HEK293 (cell line): Measurements from ENCODE around the gene ZCCHC7.
"Not testable (repeated sequence)": the region's sequence is repeated elsewhere in the genome, so short reads cannot be mapped to it uniquely, and the experiment has no call there.

Experiments
- CTCF ChIP-seq: fragments of 450-650 bp; formaldehyde crosslinking; IDR thresholded peaks from 2 replicates; pipeline ENCODE4 v1.5.1; 2016; ENCODE audit warnings: missing biosample characterization, missing genetic modification characterization
- PRDM1 ChIP-seq: fragments of 450-650 bp; formaldehyde crosslinking; IDR thresholded peaks from 2 replicates; pipeline ENCODE4; 2016; ENCODE audit warnings: missing biosample characterization, missing genetic modification characterization
- ZBTB10 ChIP-seq: fragments of 450-650 bp; formaldehyde crosslinking; IDR thresholded peaks from 2 replicates; pipeline ENCODE4 v1.5.1; 2016; ENCODE audit warnings: missing biosample characterization, missing genetic modification characterization
- ZBTB7A ChIP-seq: fragments of 450-650 bp; formaldehyde crosslinking; IDR thresholded peaks from 2 replicates; pipeline ENCODE4 v1.5.1; 2016; ENCODE audit warnings: low read depth, missing biosample characterization, missing genetic modification characterization
- ZFP3 ChIP-seq: fragments of 450-650 bp; formaldehyde crosslinking; IDR thresholded peaks from 2 replicates; pipeline ENCODE4 v1.5.1; 2016; ENCODE audit warnings: low read depth, missing biosample characterization, missing genetic modification characterization
- ZNF121 ChIP-seq: fragments of 450-650 bp; formaldehyde crosslinking; IDR thresholded peaks from 2 replicates; pipeline ENCODE4 v1.5.1; 2016; ENCODE audit warnings: missing biosample characterization, missing genetic modification characterization
- ZNF501 ChIP-seq: fragments of 450-650 bp; formaldehyde crosslinking; IDR thresholded peaks from 2 replicates; pipeline ENCODE4 v1.5.1; 2016; ENCODE audit warnings: missing biosample characterization, missing genetic modification characterization
- ZNF626 ChIP-seq: fragments of 450-650 bp; sonication (Bioruptor Pico); formaldehyde crosslinking; IDR thresholded peaks from 2 replicates; pipeline ENCODE4 v1.5.1; 2018; ENCODE audit warnings: missing biosample characterization, missing genetic modification characterization, inconsistent platforms
- ZNF747 ChIP-seq: fragments of 450-650 bp; formaldehyde crosslinking; IDR thresholded peaks from 2 replicates; pipeline ENCODE4 v1.5.1; 2016; ENCODE audit warnings: missing biosample characterization, missing genetic modification characterization
- TF ChIP-seq, protein P1 (sequence below): fragments of 450-650 bp; formaldehyde crosslinking; IDR thresholded peaks from 2 replicates; pipeline ENCODE4 v1.5.1; 2016; ENCODE audit warnings: missing biosample characterization, missing genetic modification characterization
- TF ChIP-seq, protein P2 (sequence below): fragments of 450-650 bp; formaldehyde crosslinking; optimal IDR thresholded peaks from 2 replicates; pipeline ENCODE3; 2016; ENCODE audit warnings: missing biosample characterization, mild to moderate bottlenecking, missing genetic modification characterization
- TF ChIP-seq, protein P3 (sequence below): fragments of 450-650 bp; formaldehyde crosslinking; IDR thresholded peaks from 2 replicates; pipeline ENCODE4 v1.5.1; 2016; ENCODE audit warnings: missing biosample characterization, missing genetic modification characterization

DNA sequence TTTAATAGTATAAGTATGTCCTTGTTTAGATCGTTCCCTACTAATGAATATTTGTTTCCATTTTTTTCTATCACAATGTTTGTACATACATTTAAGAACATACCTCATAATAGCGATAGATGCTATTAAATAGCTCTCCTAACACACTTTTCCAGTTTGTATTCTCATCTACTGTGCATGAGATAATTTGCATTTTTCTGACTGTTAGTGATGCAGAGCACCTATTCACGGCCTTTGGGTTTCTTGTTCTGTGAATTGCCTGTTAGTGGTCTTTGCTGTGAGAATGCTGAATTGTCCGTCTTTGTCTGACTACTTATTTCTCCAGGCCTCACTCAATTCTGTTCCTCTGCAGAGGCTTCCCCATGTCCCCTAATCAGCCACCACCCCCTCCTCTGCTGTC is 5.9 kb upstream of the ZCCHC7 start:
- TF ChIP-seq CTCF (tag by site-specific recombination); ZNF121 (tag by site-specific recombination); ZNF747 (tag by site-specific recombination); PRDM1 (tag by site-specific recombination); ZFP3 (tag by site-specific recombination); ZBTB10 (tag by site-specific recombination); ZNF501 (tag by site-specific recombination); ZNF626; ZBTB7A: not testable (repeated sequence)
- TF ChIP-seq, protein P1, sequence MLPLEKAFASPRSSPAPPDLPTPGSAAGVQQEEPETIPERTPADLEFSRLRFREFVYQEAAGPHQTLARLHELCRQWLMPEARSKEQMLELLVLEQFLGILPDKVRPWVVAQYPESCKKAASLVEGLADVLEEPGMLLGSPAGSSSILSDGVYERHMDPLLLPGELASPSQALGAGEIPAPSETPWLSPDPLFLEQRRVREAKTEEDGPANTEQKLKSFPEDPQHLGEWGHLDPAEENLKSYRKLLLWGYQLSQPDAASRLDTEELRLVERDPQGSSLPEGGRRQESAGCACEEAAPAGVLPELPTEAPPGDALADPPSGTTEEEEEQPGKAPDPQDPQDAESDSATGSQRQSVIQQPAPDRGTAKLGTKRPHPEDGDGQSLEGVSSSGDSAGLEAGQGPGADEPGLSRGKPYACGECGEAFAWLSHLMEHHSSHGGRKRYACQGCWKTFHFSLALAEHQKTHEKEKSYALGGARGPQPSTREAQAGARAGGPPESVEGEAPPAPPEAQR (tag by site-specific recombination): not testable (repeated sequence)
- TF ChIP-seq, protein P2, sequence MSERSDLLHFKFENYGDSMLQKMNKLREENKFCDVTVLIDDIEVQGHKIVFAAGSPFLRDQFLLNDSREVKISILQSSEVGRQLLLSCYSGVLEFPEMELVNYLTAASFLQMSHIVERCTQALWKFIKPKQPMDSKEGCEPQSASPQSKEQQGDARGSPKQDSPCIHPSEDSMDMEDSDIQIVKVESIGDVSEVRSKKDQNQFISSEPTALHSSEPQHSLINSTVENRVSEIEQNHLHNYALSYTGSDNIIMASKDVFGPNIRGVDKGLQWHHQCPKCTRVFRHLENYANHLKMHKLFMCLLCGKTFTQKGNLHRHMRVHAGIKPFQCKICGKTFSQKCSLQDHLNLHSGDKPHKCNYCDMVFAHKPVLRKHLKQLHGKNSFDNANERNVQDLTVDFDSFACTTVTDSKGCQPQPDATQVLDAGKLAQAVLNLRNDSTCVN: not testable (repeated sequence)
- TF ChIP-seq, protein P3, sequence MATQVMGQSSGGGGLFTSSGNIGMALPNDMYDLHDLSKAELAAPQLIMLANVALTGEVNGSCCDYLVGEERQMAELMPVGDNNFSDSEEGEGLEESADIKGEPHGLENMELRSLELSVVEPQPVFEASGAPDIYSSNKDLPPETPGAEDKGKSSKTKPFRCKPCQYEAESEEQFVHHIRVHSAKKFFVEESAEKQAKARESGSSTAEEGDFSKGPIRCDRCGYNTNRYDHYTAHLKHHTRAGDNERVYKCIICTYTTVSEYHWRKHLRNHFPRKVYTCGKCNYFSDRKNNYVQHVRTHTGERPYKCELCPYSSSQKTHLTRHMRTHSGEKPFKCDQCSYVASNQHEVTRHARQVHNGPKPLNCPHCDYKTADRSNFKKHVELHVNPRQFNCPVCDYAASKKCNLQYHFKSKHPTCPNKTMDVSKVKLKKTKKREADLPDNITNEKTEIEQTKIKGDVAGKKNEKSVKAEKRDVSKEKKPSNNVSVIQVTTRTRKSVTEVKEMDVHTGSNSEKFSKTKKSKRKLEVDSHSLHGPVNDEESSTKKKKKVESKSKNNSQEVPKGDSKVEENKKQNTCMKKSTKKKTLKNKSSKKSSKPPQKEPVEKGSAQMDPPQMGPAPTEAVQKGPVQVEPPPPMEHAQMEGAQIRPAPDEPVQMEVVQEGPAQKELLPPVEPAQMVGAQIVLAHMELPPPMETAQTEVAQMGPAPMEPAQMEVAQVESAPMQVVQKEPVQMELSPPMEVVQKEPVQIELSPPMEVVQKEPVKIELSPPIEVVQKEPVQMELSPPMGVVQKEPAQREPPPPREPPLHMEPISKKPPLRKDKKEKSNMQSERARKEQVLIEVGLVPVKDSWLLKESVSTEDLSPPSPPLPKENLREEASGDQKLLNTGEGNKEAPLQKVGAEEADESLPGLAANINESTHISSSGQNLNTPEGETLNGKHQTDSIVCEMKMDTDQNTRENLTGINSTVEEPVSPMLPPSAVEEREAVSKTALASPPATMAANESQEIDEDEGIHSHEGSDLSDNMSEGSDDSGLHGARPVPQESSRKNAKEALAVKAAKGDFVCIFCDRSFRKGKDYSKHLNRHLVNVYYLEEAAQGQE (tag by site-specific recombination): not testable (repeated sequence)
